HCEC 1CT (cell line): ENCODE data around the gene FLT4.

Experiments used
- DNase-seq: peaks from one replicate; pipeline ENCODE4 v3.0.0-alpha.2; 2017

Gene FLT4

GRCh38 chr5:180640861-180641565, 8.4 kb downstream of the FLT4 start:
- no peak for DNase-seq

- no peak for DNase-seq
Measured at GRCh38 chr5:180640611-180640860, 8.9 kb downstream of the FLT4 start.

GRCh38 chr5:180639741-180640610, 9.4 kb downstream of the FLT4 start:
- no peak for DNase-seq

DNA sequence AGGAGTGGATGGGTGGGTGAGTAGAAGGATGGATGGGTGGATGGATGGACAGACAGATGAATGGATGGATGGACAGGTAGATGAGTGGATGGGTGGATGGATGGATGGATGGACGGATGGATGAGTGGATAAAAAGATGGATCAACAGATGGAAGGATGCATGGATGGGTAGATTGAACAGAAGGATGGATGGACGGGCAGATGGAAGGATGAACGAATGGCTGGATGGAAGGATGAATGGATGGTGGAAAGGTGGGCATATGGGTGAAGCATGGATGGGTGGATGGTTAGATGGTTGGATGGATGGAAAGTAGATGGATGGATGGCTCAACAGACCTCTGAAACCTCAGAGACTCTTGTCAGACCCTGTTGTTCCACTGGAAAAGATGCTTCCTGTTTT, 10.1 kb downstream of the FLT4 start:
- DNase-seq, result no peak

- DNase-seq, result no peak
Measured at GRCh38 chr5:180637962-180638680, 11.3 kb downstream of the FLT4 start.

- no peak for DNase-seq
Measured at GRCh38 chr5:180636403-180637075, 12.9 kb downstream of the FLT4 start.

DNA sequence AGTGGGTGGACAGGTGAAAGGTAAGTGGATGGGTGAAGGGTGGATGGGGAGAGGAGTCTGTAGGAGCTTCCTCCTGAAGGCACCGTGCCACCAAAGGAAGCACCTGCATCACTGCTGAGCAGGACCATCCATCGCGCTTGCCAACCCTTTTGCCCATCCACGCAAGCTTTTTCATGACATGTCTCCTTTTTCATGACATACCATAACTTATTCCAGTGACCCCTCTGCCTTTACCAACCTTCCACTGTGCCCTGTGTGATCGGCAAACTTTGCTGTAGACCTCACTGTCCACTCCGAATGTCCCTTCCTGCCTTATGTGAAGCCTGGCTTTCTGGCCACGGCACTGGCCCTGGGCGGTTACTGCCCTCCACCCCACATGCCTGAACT, 13.4 kb downstream of the FLT4 start:
- no peak for DNase-seq

DNA sequence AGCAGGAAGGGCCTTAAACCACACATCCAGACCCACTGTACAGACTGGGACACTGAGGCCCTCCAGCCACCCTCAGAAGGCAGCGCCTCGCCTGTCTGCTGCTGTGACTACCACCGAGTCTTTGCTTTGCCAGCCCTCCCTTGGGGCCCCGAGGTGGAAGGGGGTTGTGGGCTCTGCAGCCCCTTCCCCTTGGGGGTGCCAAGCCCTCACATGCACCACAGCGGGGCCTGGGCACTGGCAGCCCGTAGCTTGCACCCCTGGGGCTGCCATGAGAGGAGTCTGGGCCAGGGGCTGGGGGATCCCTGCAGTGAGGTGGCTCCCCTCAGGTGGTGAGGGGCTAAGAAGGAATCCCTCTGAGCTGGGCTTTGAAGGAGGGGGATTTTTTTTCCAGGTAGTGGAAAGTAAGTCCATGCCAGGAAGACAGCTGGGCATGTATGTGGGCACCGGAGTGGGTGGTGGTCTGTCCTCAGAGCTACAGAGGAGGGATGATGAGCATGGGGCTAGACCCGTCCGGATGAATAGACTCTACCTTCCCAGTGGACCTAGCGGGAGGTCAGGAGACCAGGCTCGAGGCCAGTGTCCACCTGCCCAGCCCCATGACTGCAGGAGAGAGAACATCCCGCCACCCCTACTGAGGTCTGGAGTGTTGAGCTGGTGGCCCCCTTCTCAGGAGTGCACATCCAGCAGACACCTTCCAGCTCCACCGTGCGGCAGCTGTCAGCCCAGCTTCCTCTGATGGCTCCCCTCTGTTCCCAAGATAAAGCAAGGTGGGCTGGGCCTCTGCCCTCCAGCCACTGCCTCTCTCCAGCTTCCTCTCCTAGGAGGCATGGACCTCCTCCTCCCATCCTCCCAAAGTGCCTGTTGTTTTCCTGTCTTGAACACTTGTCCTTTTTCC, 15.9 kb downstream of the FLT4 start:
- DNase-seq, result no peak

- no peak for DNase-seq
Measured at GRCh38 chr5:180632768-180633167, 16.6 kb downstream of the FLT4 start.

GRCh38 chr5:180631549-180632383, 17.6 kb downstream of the FLT4 start:
- no peak for DNase-seq

DNA sequence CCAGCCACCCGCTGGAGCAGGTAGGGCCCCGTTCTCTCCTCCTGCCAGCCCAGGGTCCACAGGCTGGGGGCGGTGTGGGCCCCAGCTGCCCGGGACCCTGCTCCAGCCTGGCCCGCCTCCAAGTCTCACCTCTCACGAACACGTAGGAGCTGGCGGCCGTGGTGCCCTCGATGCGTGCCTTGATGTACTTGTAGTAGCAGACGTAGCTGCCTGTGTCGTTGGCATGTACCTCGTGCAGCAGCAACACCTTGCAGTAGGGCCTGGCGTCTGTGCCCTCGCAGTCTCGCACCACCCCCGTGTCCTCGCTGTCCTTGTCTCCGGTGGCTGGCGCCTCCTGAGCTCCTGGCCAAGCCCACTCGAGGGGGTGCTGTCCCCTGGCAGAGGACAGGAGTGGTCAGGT, 19.0 kb downstream of the FLT4 start:
- no peak for DNase-seq

GRCh38 chr5:180629831-180630382, 19.5 kb downstream of the FLT4 start:
- DNase-seq, result no peak

GRCh38 chr5:180628827-180629750, 20.3 kb downstream of the FLT4 start:
- no peak for DNase-seq

GRCh38 chr5:180628211-180628610, 21.2 kb downstream of the FLT4 start:
- DNase-seq, result no peak

DNA sequence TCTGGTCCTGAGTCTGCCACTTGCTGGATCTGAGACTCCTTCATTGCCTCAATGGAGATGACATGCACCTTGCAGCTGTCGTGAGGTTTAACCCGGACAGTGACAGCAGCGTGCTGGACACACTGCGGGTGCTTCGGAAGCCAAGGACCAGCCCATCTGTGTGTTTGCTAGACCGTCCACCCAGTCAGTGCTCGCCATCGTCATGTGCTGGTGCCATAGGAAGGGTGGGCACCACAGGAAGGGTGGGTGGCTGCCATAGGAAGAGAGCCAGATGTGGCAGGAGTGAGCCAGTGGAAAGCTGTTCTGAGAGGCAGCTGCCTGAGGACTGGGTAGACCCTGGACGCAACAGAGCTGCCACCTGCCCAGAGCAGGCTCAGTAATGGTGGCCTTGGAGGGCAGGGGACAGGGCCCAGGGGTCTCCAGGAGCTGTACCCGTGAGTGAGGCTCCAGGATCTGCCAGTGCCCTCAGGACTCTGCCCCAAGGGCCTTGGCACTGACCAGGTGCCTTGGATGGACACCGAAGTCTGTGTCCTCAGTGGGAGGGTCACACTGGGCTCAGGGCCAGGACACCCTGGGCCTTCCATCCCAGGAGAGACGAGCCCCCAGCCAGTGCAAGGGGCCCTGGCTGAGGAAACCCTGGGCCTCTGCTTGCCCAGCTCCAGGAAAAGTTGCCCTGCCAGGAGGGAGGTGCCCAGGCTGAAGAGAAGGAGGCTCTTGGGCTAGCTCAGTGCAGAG, 21.8 kb downstream of the FLT4 start:
- DNase-seq, result no peak

GRCh38 chr5:180626661-180627385, 22.6 kb downstream of the FLT4 start:
- DNase-seq, result no peak

- DNase-seq, result no peak
Measured at GRCh38 chr5:180625791-180626660, 23.4 kb downstream of the FLT4 start.
